ENCODE results near the gene IPO11.

- TF ChIP-seq CTCF (IDR thresholded peaks at IDR 0.05) (no peak), POLR2A (IDR thresholded peaks at IDR 0.05) (no peak), POLR2AphosphoS5 (IDR thresholded peaks at IDR 0.05) (no peak)
These were observed 164.1 kb downstream of the IPO11 start for GRCh38 chr5:62576570-62577170.
